OCI-LY1 (cell line): ENCODE measurements around the gene TTLL11.

ENCODE experiments used
- H2AFZ ChIP-seq: fragments of 200-600 bp; sonication (generic), shearing (Covaris generic); 2 replicates; pipeline ENCODE4 v1.6.0; 2014; ENCODE audit warnings: antibody characterized with exemption, mild to moderate bottlenecking, low read length
- H3F3A ChIP-seq: fragments of 200-600 bp; sonication (generic), shearing (Covaris generic); 2 replicates; pipeline ENCODE4 v1.6.0; 2014; ENCODE audit warnings: mild to moderate bottlenecking, antibody characterized with exemption, low read length, moderate library complexity; ENCODE audit not compliant: insufficient read depth
- H3K27ac ChIP-seq: fragments of 200-600 bp; sonication (generic); 2 replicates; pipeline ENCODE4 v1.5.1; 2014; ENCODE audit warnings: low read length, mixed run types, mild to moderate bottlenecking, low read depth; ENCODE audit not compliant: poor library complexity, severe bottlenecking
- H3K27me3 ChIP-seq: fragments of 200-600 bp; sonication (generic); 2 replicates; pipeline ENCODE4 v1.6.0; 2014; ENCODE audit warnings: antibody characterized with exemption, mild to moderate bottlenecking, low read length, moderate library complexity; ENCODE audit not compliant: insufficient read depth
- H3K36me3 ChIP-seq: fragments of 200-600 bp; sonication (generic); 2 replicates; pipeline ENCODE4 v1.6.1; 2014; ENCODE audit warnings: mild to moderate bottlenecking, antibody characterized with exemption, low read length, moderate library complexity, mixed read lengths; ENCODE audit not compliant: insufficient read depth
- H3K4me1 ChIP-seq: fragments of 200-600 bp; sonication (generic); 2 replicates; pipeline ENCODE4 v1.5.1; 2014; ENCODE audit warnings: mild to moderate bottlenecking, low read length, moderate library complexity; ENCODE audit not compliant: insufficient read depth, severe bottlenecking
- H3K4me2 ChIP-seq: fragments of 200-600 bp; sonication (generic), shearing (Covaris generic); 2 replicates; pipeline ENCODE4 v1.6.1; 2014; ENCODE audit warnings: low read length
- H3K4me3 ChIP-seq: fragments of 200-600 bp; sonication (generic); 2 replicates; pipeline ENCODE4 v1.5.1; 2014; ENCODE audit warnings: low read length, low read depth, mild to moderate bottlenecking, mixed read lengths; ENCODE audit not compliant: poor library complexity, severe bottlenecking
- H3K79me2 ChIP-seq: fragments of 200-600 bp; shearing (Covaris generic); 2 replicates; pipeline ENCODE4 v1.6.1; 2016; ENCODE audit warnings: mixed run types, low read length, mixed read lengths; ENCODE audit not compliant: insufficient read depth
- H3K9ac ChIP-seq: fragments of 200-600 bp; sonication (generic), shearing (Covaris generic); 2 replicates; pipeline ENCODE4 v1.6.1; 2014; ENCODE audit warnings: mild to moderate bottlenecking, low read length, mixed read lengths
- H3K9me2 ChIP-seq: fragments of 200-600 bp; sonication (generic), shearing (Covaris generic); 2 replicates; pipeline ENCODE4 v1.6.1; 2014; ENCODE audit warnings: low read depth, mild to moderate bottlenecking, low read length, mixed read lengths
- H3K9me3 ChIP-seq: fragments of 200-600 bp; shearing (Covaris generic); 2 replicates; pipeline ENCODE4 v1.6.1; 2014; ENCODE audit warnings: low read length, mixed read lengths
- H4K20me1 ChIP-seq: fragments of 200-600 bp; sonication (generic), shearing (Covaris generic); 2 replicates; pipeline ENCODE4 v1.6.0; 2016; ENCODE audit warnings: mild to moderate bottlenecking, low read length; ENCODE audit not compliant: insufficient read depth
- CTCF ChIP-seq: fragments of 200-600 bp; sonication (generic), shearing (Covaris generic); IDR thresholded peaks from 2 replicates; pipeline ENCODE4 v1.5.1; 2017; ENCODE audit warnings: mild to moderate bottlenecking, antibody characterized with exemption, low read length, moderate library complexity, mixed read lengths
- EZH2 ChIP-seq: fragments of 200-600 bp; sonication (generic), shearing (Covaris generic); IDR thresholded peaks from 2 replicates; pipeline ENCODE4 v1.8.0; 2017; ENCODE audit warnings: borderline replicate concordance, mixed run types, mild to moderate bottlenecking, antibody characterized with exemption, low read length, moderate library complexity, mixed read lengths

The TTLL11 gene

GRCh38 chr9:121893786-121894185 lies 199.3 kb downstream of the TTLL11 start:
- Histone ChIP-seq H3K9me2 (no peaks in the 10 kb centered on the region), H3K4me1 (peaks cover 11% of the 10 kb centered on the region), H3K4me2 (no peak overlapping the region), H3K27ac (peak overlapping the region; percentile 47), H3K79me2 (no peaks in the 10 kb centered on the region), H3K9ac (no peak overlapping the region), H3K4me3 (no peak overlapping the region), H3K27me3 (no peaks in the 10 kb centered on the region), H3F3A (no peaks in the 10 kb centered on the region), H4K20me1 (no peaks in the 10 kb centered on the region), H3K9me3 (no peaks in the 10 kb centered on the region), H3K36me3 (no peaks in the 10 kb centered on the region), H2AFZ (no peak overlapping the region)
- TF ChIP-seq EZH2, result no peak
- TF ChIP-seq CTCF, result no peak

GRCh38 chr9:121892706-121893105 lies 200.4 kb downstream of the TTLL11 start:
- TF ChIP-seq CTCF (no peak), EZH2 (no peak)
- Histone ChIP-seq H3K9ac (no peak overlapping the region), H3K4me3 (no peak overlapping the region), H3F3A (no peaks in the 10 kb centered on the region), H3K4me2 (no peak overlapping the region), H3K27ac (no peak overlapping the region), H3K9me2 (no peaks in the 10 kb centered on the region), H3K79me2 (no peaks in the 10 kb centered on the region), H3K36me3 (no peaks in the 10 kb centered on the region), H3K9me3 (no peaks in the 10 kb centered on the region), H3K4me1 (peaks cover 14% of the 10 kb centered on the region), H4K20me1 (no peaks in the 10 kb centered on the region), H3K27me3 (no peaks in the 10 kb centered on the region), H2AFZ (no peak overlapping the region)

- Histone ChIP-seq H3K4me3 (no peak overlapping the region), H3K9ac (no peak overlapping the region), H3K9me3 (no peaks in the 10 kb centered on the region), H2AFZ (no peak overlapping the region), H3K27me3 (no peaks in the 10 kb centered on the region), H3K79me2 (no peaks in the 10 kb centered on the region), H3K27ac (no peak overlapping the region), H4K20me1 (no peaks in the 10 kb centered on the region), H3F3A (no peaks in the 10 kb centered on the region), H3K4me2 (no peak overlapping the region), H3K36me3 (no peaks in the 10 kb centered on the region), H3K9me2 (no peaks in the 10 kb centered on the region), H3K4me1 (peaks cover 33% of the 10 kb centered on the region)
- no peak for TF ChIP-seq CTCF
Measured at GRCh38 chr9:121890746-121891145, 202.4 kb downstream of the TTLL11 start.
